HG02884 (cell line): ENCODE measurements around the gene IFI35.
"Not testable (repeated sequence)": the region's sequence is repeated elsewhere in the genome, so short reads cannot be mapped to it uniquely, and the experiment has no call there.

Experiments used
- ATAC-seq: cut with Tn5 transposase; IDR thresholded peaks from one replicate; pipeline ENCODE4 v1.9.1; 2021; ENCODE audit warnings: mild to moderate bottlenecking, moderate library complexity; ENCODE audit not compliant: unreplicated experiment

The IFI35 gene

GRCh38 chr17:42997390-42997983, 9.1 kb upstream of the IFI35 start:
- no peak for ATAC-seq

DNA sequence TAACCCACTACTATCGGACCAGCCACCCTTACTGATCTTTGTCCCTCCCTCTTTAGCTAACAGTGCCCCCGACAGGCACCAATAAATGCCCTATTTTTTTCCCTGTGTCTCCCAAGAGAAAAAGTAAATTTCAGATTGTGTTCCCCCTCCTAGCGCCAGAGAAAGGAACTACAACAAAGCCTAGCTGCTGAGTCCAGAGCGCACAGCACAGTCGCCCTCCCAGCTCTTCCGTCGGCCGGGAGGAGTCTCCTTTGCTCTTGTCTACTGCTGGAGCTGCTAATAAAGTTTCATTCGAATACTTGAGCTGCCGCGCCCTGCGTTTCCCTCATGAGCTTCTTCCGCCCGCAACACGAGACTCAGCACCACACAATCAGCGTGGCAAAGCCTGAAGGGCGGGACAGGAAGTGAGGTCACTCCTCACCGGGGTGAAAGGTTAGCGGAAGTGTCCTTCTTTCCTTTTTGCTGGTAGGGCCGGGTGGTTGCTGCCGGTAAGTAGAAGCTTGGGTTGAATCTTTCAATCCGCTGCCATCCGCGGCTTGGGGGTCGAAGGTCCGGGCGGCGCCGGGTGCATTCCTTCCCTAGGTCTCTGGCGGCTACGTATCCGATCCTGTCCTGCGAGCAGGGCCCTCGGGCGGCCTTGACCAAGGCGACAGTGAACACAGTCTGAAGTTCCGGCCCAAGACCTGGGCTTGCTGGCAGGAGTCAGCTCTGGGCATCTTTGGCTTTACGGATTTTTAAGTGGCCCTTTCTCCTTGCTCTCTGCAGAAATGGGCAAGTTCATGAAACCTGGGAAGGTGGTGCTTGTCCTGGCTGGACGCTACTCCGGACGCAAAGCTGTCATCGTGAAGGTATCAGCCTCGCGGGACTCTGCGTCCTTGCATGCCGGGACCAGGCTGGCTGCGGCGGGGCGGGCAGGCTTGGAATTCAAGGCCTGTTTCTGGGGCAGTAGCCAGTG, 8.3 kb upstream of the IFI35 start, which contains the start of gene RPL27:
TSS of gene RPL27 (plus strand) at position 436 of the 955 bp plus-strand sequence. CDS start at position 768, 332 bp downstream.
- ATAC-seq, result peak; percentile 85

DNA sequence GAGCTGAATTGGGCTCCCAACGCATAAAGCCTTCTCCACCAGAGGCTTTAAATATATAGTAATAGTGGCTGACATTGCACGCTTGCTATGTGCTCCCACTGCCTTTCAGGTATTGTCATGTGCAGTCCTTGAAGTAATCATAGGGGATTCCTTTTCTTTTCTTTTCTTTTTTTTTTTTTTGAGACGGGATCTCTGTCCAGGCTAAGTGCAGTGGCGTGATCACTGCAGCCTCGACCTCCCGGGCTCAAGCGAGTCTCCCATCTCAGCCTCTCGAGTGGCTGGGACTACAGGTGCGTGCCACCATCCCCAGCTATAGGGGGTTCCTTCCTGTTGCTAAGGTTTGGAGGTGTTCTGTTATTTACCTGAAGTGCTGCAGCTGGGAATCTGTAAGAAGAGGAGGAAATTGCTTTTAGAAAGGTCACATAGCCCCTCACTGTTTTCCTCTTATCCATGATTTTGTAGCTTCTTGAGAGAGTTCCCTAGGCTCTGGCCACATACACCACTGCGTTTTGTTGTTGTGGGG, 7.5 kb upstream of the IFI35 start:
- no peak for ATAC-seq

- ATAC-seq, result not testable (repeated sequence)
Measured at GRCh38 chr17:43000894-43001293, 5.7 kb upstream of the IFI35 start.

DNA sequence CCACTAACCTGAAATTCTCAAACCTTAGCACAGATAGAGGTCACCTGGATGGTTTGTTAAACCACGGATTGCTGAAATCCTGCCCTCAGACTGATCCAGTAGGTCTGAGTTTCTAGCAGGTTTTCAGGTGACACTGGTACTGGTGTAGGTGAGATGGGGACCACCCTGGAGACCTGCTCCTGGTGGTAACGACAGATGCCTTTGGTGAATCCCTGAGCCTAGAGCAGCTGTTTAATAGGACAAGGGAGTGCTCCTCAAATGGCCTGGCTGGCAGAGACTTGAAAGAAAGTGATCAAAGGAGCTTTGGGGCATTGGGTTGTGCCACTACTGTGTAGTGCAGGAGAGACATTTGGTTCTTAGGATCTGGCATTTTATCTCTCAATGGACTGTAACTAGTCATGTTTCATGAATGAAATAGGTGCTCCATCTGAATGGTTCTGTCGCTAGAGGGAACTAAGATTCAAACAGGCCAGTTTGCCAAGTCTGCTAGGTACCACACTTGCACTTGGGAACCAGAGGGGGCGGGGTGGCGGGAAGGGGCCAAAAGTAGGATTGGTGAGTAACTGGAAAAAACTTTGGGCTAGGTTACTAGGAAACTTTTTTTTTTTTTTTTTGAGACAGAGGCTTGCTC, 2.9 kb upstream of the IFI35 start:
- ATAC-seq, result no peak

- no peak for ATAC-seq
Measured at GRCh38 chr17:43010667-43011308, 4.2 kb downstream of the IFI35 start.

GRCh38 chr17:43011728-43012472, 5.3 kb downstream of the IFI35 start:
- ATAC-seq, result no peak

DNA sequence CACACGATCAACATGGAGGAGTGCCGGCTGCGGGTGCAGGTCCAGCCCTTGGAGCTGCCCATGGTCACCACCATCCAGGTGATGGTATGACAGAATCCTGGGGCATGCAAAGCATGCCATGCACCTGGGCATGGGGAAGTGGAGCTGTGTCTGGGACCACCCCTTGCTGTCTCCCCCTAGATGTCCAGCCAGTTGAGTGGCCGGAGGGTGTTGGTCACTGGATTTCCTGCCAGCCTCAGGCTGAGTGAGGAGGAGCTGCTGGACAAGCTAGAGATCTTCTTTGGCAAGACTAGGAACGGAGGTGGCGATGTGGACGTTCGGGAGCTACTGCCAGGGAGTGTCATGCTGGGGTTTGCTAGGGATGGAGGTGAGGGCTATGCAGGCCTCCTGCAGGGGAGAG, 6.7 kb downstream of the IFI35 start:
- ATAC-seq, result no peak

DNA sequence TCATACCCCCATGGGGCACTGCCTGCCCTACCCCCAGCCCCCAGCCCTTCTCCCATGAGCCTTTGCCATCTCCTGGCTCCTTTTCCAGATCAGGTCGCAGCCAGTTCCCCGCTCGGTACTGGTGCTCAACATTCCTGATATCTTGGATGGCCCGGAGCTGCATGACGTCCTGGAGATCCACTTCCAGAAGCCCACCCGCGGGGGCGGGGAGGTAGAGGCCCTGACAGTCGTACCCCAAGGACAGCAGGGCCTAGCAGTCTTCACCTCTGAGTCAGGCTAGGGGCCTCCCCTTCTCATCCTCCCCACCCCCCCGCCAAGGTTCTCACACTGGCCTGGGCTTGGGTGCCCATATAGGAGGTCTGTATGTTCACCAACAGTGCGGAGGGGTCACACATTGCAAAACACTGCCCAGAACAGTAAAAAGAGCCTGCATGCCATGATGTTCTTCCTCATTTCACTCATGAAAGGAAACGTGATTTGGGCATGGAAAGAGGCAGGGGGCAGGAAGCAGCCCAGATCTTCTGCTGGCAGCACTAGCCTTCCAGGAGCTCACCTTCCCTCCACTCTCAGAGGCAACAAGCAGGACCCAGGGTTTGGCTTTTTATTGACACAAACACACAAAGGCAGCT, 7.5 kb downstream of the IFI35 start:
- ATAC-seq, result no peak

GRCh38 chr17:43014649-43015542, 8.3 kb downstream of the IFI35 start:
- no peak for ATAC-seq

GRCh38 chr17:43015579-43015978, 9.0 kb downstream of the IFI35 start:
- ATAC-seq, result no peak

DNA sequence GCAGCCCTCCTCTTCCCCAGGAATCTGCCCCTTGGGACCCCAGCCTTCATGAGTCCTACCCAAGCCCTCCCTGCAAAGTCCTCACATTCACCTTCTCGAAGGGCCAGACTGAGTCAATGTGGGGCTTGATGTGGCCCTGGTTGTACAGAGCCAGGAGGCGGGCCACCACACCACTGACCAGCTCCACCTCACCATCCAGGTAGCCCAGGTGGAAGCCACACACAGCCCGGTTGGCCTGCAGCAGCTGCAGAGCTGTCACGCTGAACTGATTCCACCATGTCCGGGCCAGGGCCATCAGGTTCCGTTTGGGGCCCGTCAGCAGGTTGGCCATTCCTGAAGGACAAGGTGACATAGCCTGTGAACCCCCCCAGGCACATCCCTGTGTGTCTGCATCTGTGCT, 9.6 kb downstream of the IFI35 start:
- no peak for ATAC-seq

GRCh38 chr17:43018008-43018853, 11.6 kb downstream of the IFI35 start:
- no peak for ATAC-seq

- ATAC-seq, result no peak
Measured at GRCh38 chr17:43018932-43019331, 12.3 kb downstream of the IFI35 start.

GRCh38 chr17:43019418-43019817, 12.8 kb downstream of the IFI35 start:
- ATAC-seq, result no peak

DNA sequence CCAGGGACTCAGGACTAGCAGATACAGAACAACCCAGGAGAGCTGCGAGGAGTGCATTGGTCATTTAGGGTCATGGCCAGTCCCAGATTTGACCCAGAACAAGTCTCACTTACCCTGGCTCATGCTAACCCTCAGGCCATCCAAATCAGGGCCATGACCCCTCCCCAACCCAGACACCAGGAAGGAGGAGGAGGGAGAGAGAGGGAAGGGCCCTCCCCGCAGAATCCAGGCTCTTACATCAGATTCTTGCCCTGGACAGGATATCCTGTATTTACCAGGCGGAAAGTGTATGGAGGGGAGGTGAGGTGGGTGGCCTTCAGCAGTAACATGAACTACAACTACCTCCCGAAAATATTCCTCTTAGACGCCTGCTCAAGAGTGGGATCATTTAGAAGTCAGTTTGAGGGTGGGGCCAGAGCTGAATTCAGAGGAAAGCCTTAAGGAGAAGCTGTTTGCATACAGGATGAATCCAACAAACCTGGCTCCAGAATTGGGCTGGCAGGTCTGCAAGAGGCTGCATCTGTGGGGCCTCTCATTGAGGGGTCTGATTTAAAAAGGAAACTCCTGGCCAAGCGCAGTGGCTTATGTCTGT, 13.5 kb downstream of the IFI35 start:
- ATAC-seq, result no peak
